HepG2 (cell line): ENCODE data around the gene ECT2. TPM values are rescaled to one million over a fixed set of nuclear protein-coding genes. Genes with fewer than 3 reads are reported as not detected.

ENCODE experiments used
- ATF1 ChIP-seq: IDR thresholded peaks from 2 replicates; pipeline ENCODE4 v1.6.1; 2016; ENCODE audit warnings: mild to moderate bottlenecking, control low read depth
- HNF1B ChIP-seq: sonication (generic); formaldehyde crosslinking; IDR thresholded peaks from 2 replicates; pipeline ENCODE4 v1.5.1; 2020; ENCODE audit warnings: mild to moderate bottlenecking, moderate library complexity, missing genetic modification reagents
- NCOA2 ChIP-seq: sonication (generic); formaldehyde crosslinking; IDR thresholded peaks from 2 replicates; pipeline ENCODE4 v1.8.0; 2022; ENCODE audit warnings: inconsistent platforms
- PHF5A ChIP-seq: IDR thresholded peaks from one replicate; pipeline ENCODE4 v1.6.1; 2018; ENCODE audit warnings: low read depth, missing genetic modification reagents; ENCODE audit not compliant: unreplicated experiment
- SETDB1 ChIP-seq: sonication (generic); formaldehyde crosslinking; IDR thresholded peaks from 2 replicates; pipeline ENCODE4 v1.5.1; 2020; ENCODE audit warnings: missing genetic modification reagents, mild to moderate bottlenecking, borderline replicate concordance
- SIN3A ChIP-seq: IDR thresholded peaks from 2 replicates; pipeline ENCODE4 v1.6.1; 2011; ENCODE audit warnings: low read depth, mild to moderate bottlenecking, control low read depth, low read length, borderline replicate concordance
- ZNF224 ChIP-seq: sonication (generic); formaldehyde crosslinking; IDR thresholded peaks from 2 replicates; pipeline ENCODE4 v1.5.0; 2020; ENCODE audit warnings: mild to moderate bottlenecking, missing genetic modification reagents
- ZNF318 ChIP-seq: sonication (generic); formaldehyde crosslinking; IDR thresholded peaks from 2 replicates; pipeline ENCODE4 v1.4.0; 2020; ENCODE audit warnings: mild to moderate bottlenecking, missing genetic modification reagents
- ZNF550 ChIP-seq: sonication (generic); formaldehyde crosslinking; IDR thresholded peaks from 2 replicates; pipeline ENCODE4 v1.4.0; 2020; ENCODE audit warnings: mild to moderate bottlenecking, missing genetic modification reagents, borderline replicate concordance
- ZNF572 ChIP-seq: sonication (generic); formaldehyde crosslinking; IDR thresholded peaks from 2 replicates; pipeline ENCODE4 v1.5.1; 2020; ENCODE audit warnings: mild to moderate bottlenecking, missing genetic modification reagents
- ZXDC ChIP-seq: sonication (generic); formaldehyde crosslinking; IDR thresholded peaks from 2 replicates; pipeline ENCODE4 v1.5.0; 2020; ENCODE audit warnings: mild to moderate bottlenecking, missing genetic modification reagents
- polyA plus RNA-seq, 8 experiments: library from polyadenylated mRNA; depleted of rRNA in 3 of 8; stranded (reverse) in 7 of 8; unstranded in 1 of 8; fragments of >200 nt; fragmentation: Illumina TruSeq in 4 of 8; extraction: Trizol in 4 of 8; gene quantifications; 2 replicates each; pipeline versions ENCODE4 v1.2.1 to v1.2.3, GENCODE V29; 2011 to 2016; ENCODE audit warnings: low read depth in 4 of 8, missing spikeins in 1 of 8, mixed read lengths in 1 of 8; ENCODE audit not compliant: insufficient read depth in 1 of 8
- total RNA-seq, 5 experiments: library from RNA; depleted of rRNA; stranded (reverse); fragments of >200 nt; fragmentation: Illumina TruSeq; extraction: Trizol; gene quantifications; 2 replicates each; pipeline ENCODE4 v1.2.3, GENCODE V29; 2016; ENCODE audit warnings: low read depth in 1 of 5

Gene ECT2
- total and polyA plus RNA-seq, 2 of the 13 experiments (the other 11 are each of a cell fraction or from before 2014, with no cell fraction given): 21.6 to 52.0 TPM

GRCh38 chr3:172750368-172751174 lies at the start of gene ECT2 (continued):
- no peak for TF ChIP-seq ZNF318 (CRISPR knock-in tag)
- TF ChIP-seq SIN3A: peak; percentile 78
- no peak for TF ChIP-seq ZNF572 (CRISPR knock-in tag)
- TF ChIP-seq SETDB1 (CRISPR knock-in tag): no peak
- TF ChIP-seq HNF1B (CRISPR knock-in tag): 0 out of 2 replicates have a peak, but pooled peaks have one; percentile 50
- no peak for TF ChIP-seq PHF5A (CRISPR knock-in tag)
- no peak for TF ChIP-seq ZNF550
- no peak for TF ChIP-seq ZXDC (CRISPR knock-in tag)
- TF ChIP-seq ZNF224 (CRISPR knock-in tag): peak; percentile 87; the same call in 1 of the 2 replicates
- TF ChIP-seq NCOA2 (CRISPR knock-in tag): peak; percentile 51
- peak; percentile 75 for TF ChIP-seq ATF1 (CRISPR knock-in tag)
